GM12892 (cell line): Measurements from ENCODE around the gene THSD7B.

Experiments used
- POLR2A ChIP-seq: IDR thresholded peaks from 2 replicates; pipeline ENCODE4 v1.6.1; 2011; ENCODE audit warnings: low read depth, low read length, control low read depth
- POLR2AphosphoS5 ChIP-seq: IDR thresholded peaks from 2 replicates; pipeline ENCODE4 v1.6.1; 2011; ENCODE audit warnings: low read depth, low read length, control low read depth
- TAF1 ChIP-seq: IDR thresholded peaks from 2 replicates; pipeline ENCODE4 v1.6.1; 2011; ENCODE audit warnings: low read depth, mild to moderate bottlenecking, control low read depth, low read length, borderline replicate concordance

DNA sequence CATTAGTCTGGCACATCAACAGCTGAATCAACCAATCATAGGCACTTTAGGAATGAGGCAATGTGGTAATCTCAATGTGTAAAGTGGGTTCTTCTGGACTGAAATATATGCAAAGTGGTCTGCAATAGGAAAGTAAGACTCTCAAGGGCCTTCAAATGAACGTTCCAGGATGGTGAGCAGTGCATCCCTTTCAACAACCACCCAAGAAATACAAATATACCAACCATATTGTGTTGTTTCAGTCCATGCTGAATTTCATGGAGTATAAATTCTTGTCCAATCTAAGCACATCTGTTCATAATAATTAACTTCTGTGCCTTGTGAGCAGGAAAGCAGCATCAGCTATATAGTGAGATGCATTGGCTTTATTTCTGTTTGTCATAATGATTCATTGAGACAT, 556.2 kb downstream of the THSD7B start:
- TF ChIP-seq POLR2AphosphoS5 = no peak
- no peak for TF ChIP-seq POLR2A
- TF ChIP-seq TAF1 = no peak
